A172 (cell line): Measurements from ENCODE around the gene TET2. TPM values are rescaled to one million over a fixed set of nuclear protein-coding genes. Genes with fewer than 3 reads are reported as not detected.
A peak's percentile ranks its signal among the peaks of the same experiment; 100 is the strongest.

Source experiments
- DNase-seq: peaks from one replicate; pipeline ENCODE4 v3.0.0-alpha.2; 2015; ENCODE audit warnings: low spot score
- total RNA-seq: library from RNA; depleted of rRNA; stranded (reverse); fragments of >200 nt; shearing (Covaris generic); gene quantifications from 2 replicates; pipeline ENCODE4 v1.2.3, GENCODE V29; 2014

The TET2 gene
- total RNA-seq, 1 experiment from 2014 or later, result 9.2 TPM

- no peak for DNase-seq
These were observed 87.9 kb downstream of the TET2 start for GRCh38 chr4:105234582-105234981.

- DNase-seq, result no peak
These were observed 89.7 kb downstream of the TET2 start for GRCh38 chr4:105236202-105236915.

GRCh38 chr4:105236916-105237311, 90.2 kb downstream of the TET2 start:
- DNase-seq, result no peak

- no peak for DNase-seq
These were observed 93.4 kb downstream of the TET2 start for GRCh38 chr4:105240037-105240436.

GRCh38 chr4:105241451-105241850, 94.8 kb downstream of the TET2 start:
- no peak for DNase-seq

- DNase-seq, result no peak
These were observed 96.8 kb downstream of the TET2 start for GRCh38 chr4:105243446-105243845.

- DNase-seq, result peak; percentile 1
These were observed 100.0 kb downstream of the TET2 start for GRCh38 chr4:105246712-105247111.

GRCh38 chr4:105248613-105249012, 101.9 kb downstream of the TET2 start:
- no peak for DNase-seq

- no peak for DNase-seq
These were observed 111.3 kb downstream of the TET2 start for GRCh38 chr4:105257817-105258495.

GRCh38 chr4:105265689-105266088, 119.0 kb downstream of the TET2 start:
- no peak for DNase-seq

GRCh38 chr4:105267280-105267679, 120.6 kb downstream of the TET2 start:
- DNase-seq, result no peak

- no peak for DNase-seq
These were observed 125.3 kb downstream of the TET2 start for GRCh38 chr4:105272002-105272401.

GRCh38 chr4:105273230-105273629, 126.6 kb downstream of the TET2 start:
- no peak for DNase-seq

- no peak for DNase-seq
These were observed 127.4 kb downstream of the TET2 start for GRCh38 chr4:105274090-105274489.

GRCh38 chr4:105274504-105274903, 127.8 kb downstream of the TET2 start:
- no peak for DNase-seq

GRCh38 chr4:105276361-105277104, 129.9 kb downstream of the TET2 start:
- DNase-seq, result no peak

- no peak for DNase-seq
These were observed 131.0 kb downstream of the TET2 start for GRCh38 chr4:105277702-105278101.

GRCh38 chr4:105279314-105279713, 132.6 kb downstream of the TET2 start:
- no peak for DNase-seq

- peak; percentile 43 for DNase-seq
These were observed 133.9 kb downstream of the TET2 start for GRCh38 chr4:105280338-105281123.

GRCh38 chr4:105281124-105281415, 134.4 kb downstream of the TET2 start:
- DNase-seq, result no peak

GRCh38 chr4:105282489-105282888, 135.8 kb downstream of the TET2 start:
- no peak for DNase-seq

- no peak for DNase-seq
These were observed 136.8 kb downstream of the TET2 start for GRCh38 chr4:105283501-105283900.
